CD4-positive, alpha-beta T cell (primary cell): Measurements from ENCODE around the gene PRICKLE2. TPM values are rescaled to one million over a fixed set of nuclear protein-coding genes. Genes with fewer than 3 reads are reported as not detected.

ENCODE experiments used
- ATAC-seq: fragments of 200-7000 bp; cut with Tn5 transposase; one replicate; pipeline ENCODE4 v1.10.0; 2022; ENCODE audit warnings: mild to moderate bottlenecking; ENCODE audit not compliant: poor library complexity
- CTCF ChIA-PET: fragments of 350-600 bp; sonication (Branson Sonifier 250); formaldehyde crosslinking; loops from one replicate; lab custom pipeline; 2021; ENCODE audit warnings: antibody characterized with exemption, inconsistent platforms; lab: Charles Lee
- POLR2A ChIA-PET: fragments of 350-600 bp; sonication (Branson Sonifier 250); formaldehyde crosslinking; loops from one replicate; lab custom pipeline; 2021; ENCODE audit warnings: antibody characterized with exemption, inconsistent platforms; lab: Charles Lee
- DNase-seq, 14 experiments: peaks; one replicate each; pipeline ENCODE4 v3.0.0-alpha.2; 2013 to 2020; ENCODE audit warnings: mixed read lengths in 2 of 14
- H3K27ac ChIP-seq, 2 donors: one replicate each; pipeline versions ENCODE4 v1.5.1 to v1.7.0; 2013; ENCODE audit warnings: low read length in 2 of 2, low read depth in 1 of 2, mild to moderate bottlenecking in 1 of 2
- H3K27me3 ChIP-seq, 2 experiments: 1 replicate in 1 of 2; 2 replicates in 1 of 2; pipeline versions ENCODE4 v1.6.1 to v1.7.0; 2013; ENCODE audit warnings: low read length in 2 of 2, control low read depth in 1 of 2, mild to moderate bottlenecking in 1 of 2, moderate library complexity in 1 of 2; ENCODE audit not compliant: insufficient read depth in 2 of 2, control insufficient read depth in 1 of 2
- H3K36me3 ChIP-seq: one replicate; pipeline ENCODE4 v1.6.1; 2013; ENCODE audit warnings: low read length, control low read depth; ENCODE audit not compliant: insufficient read depth
- H3K4me1 ChIP-seq: one replicate; pipeline ENCODE4 v1.6.1; 2013; ENCODE audit warnings: low read length, control low read depth; ENCODE audit not compliant: insufficient read depth
- H3K4me3 ChIP-seq: one replicate; pipeline ENCODE4 v1.5.1; 2013; ENCODE audit warnings: mild to moderate bottlenecking, low read length, moderate library complexity
- H3K9me3 ChIP-seq, 2 experiments: 1 replicate in 1 of 2; 2 replicates in 1 of 2; pipeline versions ENCODE4 v1.6.1 to v1.7.0; 2013; ENCODE audit warnings: low read length in 2 of 2, mild to moderate bottlenecking in 2 of 2, control low read depth in 1 of 2, moderate library complexity in 1 of 2; ENCODE audit not compliant: control insufficient read depth in 1 of 2, insufficient read depth in 1 of 2
- H3K27ac Mint-ChIP-seq: one replicate; pipeline ENCODE4 v1.8.0; 2020; ENCODE audit warnings: mixed read lengths
- H3K27me3 Mint-ChIP-seq: one replicate; pipeline ENCODE4 v1.8.0; 2021; ENCODE audit warnings: mixed read lengths
- H3K36me3 Mint-ChIP-seq: one replicate; pipeline ENCODE4 v1.8.0; 2021; ENCODE audit warnings: low read depth, mixed read lengths
- H3K4me1 Mint-ChIP-seq: one replicate; pipeline ENCODE4 v1.8.0; 2021; ENCODE audit warnings: low read depth, mixed read lengths
- H3K4me3 Mint-ChIP-seq: one replicate; pipeline ENCODE4 v1.8.0; 2020; ENCODE audit warnings: mild to moderate bottlenecking, mixed read lengths
- H3K9me3 Mint-ChIP-seq: one replicate; pipeline ENCODE4 v1.8.0; 2020; ENCODE audit warnings: mixed read lengths
- intact Hi-C, 2 experiments: fragments of 100-400 bp; cut with DNase I in 1 of 2; cut with micrococcal nuclease in 1 of 2; formaldehyde crosslinking; loops; one replicate each; pipeline versions ENCODE4 v1.15.1 to v1.9.0; 2023 to 2025; cut with DNase I, micrococcal nuclease
- total RNA-seq, 174 experiments: library from RNA in 2 of 174; stranded (reverse) in 2 of 174; gene quantifications; one replicate each; pipeline ENCODE4 v1.2.3 and lab custom pipeline; 2021 to 2026
- TF ChIP-seq, protein P1 (sequence below): fragments of 200-600 bp; IDR thresholded peaks from one replicate; pipeline ENCODE4 v1.8.0; 2022; ENCODE audit warnings: antibody characterized with exemption, mild to moderate bottlenecking

Gene PRICKLE2
- total RNA-seq, 2 experiments from 2014 or later = not detected

GRCh38 chr3:64184621-64185020 lies 40.6 kb downstream of the PRICKLE2 start:
- intact Hi-C loops = no loop called here

GRCh38 chr3:64179860-64180259 lies 45.4 kb downstream of the PRICKLE2 start:
- intact Hi-C loops = no loop called here
- no peak overlapping the region for H3K4me3 Mint-ChIP-seq
- POLR2A ChIA-PET = no interaction called here
- ATAC-seq = no peak
- no peaks in the 10 kb centered on the region for H3K4me1 ChIP-seq
- H3K27ac Mint-ChIP-seq = no peak overlapping the region
- CTCF ChIA-PET = no interaction called here
- H3K27ac ChIP-seq = no peak overlapping the region
- H3K9me3 ChIP-seq = no peaks in the 10 kb centered on the region
- H3K36me3 ChIP-seq = no peaks in the 10 kb centered on the region
- H3K4me1 Mint-ChIP-seq = no peaks in the 10 kb centered on the region
- TF ChIP-seq, protein P1, sequence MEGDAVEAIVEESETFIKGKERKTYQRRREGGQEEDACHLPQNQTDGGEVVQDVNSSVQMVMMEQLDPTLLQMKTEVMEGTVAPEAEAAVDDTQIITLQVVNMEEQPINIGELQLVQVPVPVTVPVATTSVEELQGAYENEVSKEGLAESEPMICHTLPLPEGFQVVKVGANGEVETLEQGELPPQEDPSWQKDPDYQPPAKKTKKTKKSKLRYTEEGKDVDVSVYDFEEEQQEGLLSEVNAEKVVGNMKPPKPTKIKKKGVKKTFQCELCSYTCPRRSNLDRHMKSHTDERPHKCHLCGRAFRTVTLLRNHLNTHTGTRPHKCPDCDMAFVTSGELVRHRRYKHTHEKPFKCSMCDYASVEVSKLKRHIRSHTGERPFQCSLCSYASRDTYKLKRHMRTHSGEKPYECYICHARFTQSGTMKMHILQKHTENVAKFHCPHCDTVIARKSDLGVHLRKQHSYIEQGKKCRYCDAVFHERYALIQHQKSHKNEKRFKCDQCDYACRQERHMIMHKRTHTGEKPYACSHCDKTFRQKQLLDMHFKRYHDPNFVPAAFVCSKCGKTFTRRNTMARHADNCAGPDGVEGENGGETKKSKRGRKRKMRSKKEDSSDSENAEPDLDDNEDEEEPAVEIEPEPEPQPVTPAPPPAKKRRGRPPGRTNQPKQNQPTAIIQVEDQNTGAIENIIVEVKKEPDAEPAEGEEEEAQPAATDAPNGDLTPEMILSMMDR = no peak
- H3K36me3 Mint-ChIP-seq = no peaks in the 10 kb centered on the region
- H3K27me3 Mint-ChIP-seq = peaks cover 25% of the 10 kb centered on the region
- peaks cover 0 to 5% of the 10 kb centered on the region in 2 experiments for H3K27me3 ChIP-seq
- H3K4me3 ChIP-seq = no peak overlapping the region
- H3K9me3 Mint-ChIP-seq = no peaks in the 10 kb centered on the region
- DNase-seq = no peak

More at GRCh38 chr3:64184621-64185020, 40.6 kb downstream of the PRICKLE2 start:
- peaks cover 13% of the 10 kb centered on the region for H3K27me3 Mint-ChIP-seq
- TF ChIP-seq, protein P1 = no peak
- peaks cover 0 to 5% of the 10 kb centered on the region in 2 experiments for H3K27me3 ChIP-seq
- DNase-seq = no peak
- H3K4me3 ChIP-seq = no peak overlapping the region
- CTCF ChIA-PET = no interaction called here
- no peaks in the 10 kb centered on the region for H3K36me3 Mint-ChIP-seq
- H3K36me3 ChIP-seq = no peaks in the 10 kb centered on the region
- H3K9me3 ChIP-seq = no peaks in the 10 kb centered on the region
- no peak overlapping the region for H3K4me3 Mint-ChIP-seq
- no peaks in the 10 kb centered on the region for H3K4me1 Mint-ChIP-seq
- no peak overlapping the region for H3K27ac ChIP-seq
- POLR2A ChIA-PET = no interaction called here
- ATAC-seq = no peak
- H3K9me3 Mint-ChIP-seq = no peaks in the 10 kb centered on the region
- H3K4me1 ChIP-seq = no peaks in the 10 kb centered on the region
- no peak overlapping the region for H3K27ac Mint-ChIP-seq

DNA sequence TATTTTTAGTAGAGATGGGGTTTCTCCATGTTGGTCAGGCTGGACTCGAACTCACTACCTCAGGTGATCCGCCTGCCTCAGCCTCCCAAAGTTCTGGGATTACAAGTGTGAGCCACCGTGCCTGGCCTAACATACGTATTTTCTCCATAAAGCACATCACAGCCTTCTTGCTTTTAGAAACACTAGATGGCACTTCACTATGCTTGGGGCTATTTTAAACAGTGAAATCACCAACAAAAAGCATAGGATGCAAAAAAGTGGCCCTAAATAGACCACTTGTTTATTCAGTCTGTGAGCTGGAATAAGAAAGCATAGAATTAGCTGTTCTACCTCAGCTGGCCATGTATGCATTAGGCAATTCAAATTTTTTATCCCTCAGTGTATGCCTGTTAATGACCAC lies 46.0 kb downstream of the PRICKLE2 start:
- no peaks in the 10 kb centered on the region for H3K36me3 Mint-ChIP-seq
- POLR2A ChIA-PET = no interaction called here

More for the DNA sequence above, 46.0 kb downstream of the PRICKLE2 start:
- Mint-ChIP-seq H3K27me3 (peaks cover 25% of the 10 kb centered on the region), H3K9me3 (no peaks in the 10 kb centered on the region), H3K4me1 (no peaks in the 10 kb centered on the region), H3K27ac (no peak overlapping the region), H3K4me3 (no peak overlapping the region)
- H3K36me3 ChIP-seq = no peaks in the 10 kb centered on the region
- ATAC-seq (no peak), DNase-seq (no peak)
- intact Hi-C loops = no loop called here
- no peak overlapping the region for H3K4me3 ChIP-seq
- TF ChIP-seq, protein P1 = no peak
- peaks cover 0 to 5% of the 10 kb centered on the region in 2 experiments for H3K27me3 ChIP-seq
- no peaks in the 10 kb centered on the region for H3K4me1 ChIP-seq
- H3K9me3 ChIP-seq = no peaks in the 10 kb centered on the region
- CTCF ChIA-PET = no interaction called here
- H3K27ac ChIP-seq = no peak overlapping the region
